HepG2 (cell line): ENCODE results near the gene BRAP. TPM values are rescaled to one million over a fixed set of nuclear protein-coding genes. Genes with fewer than 3 reads are reported as not detected.

Source experiments
- ATAC-seq: fragments of 200-7000 bp; cut with Tn5 transposase; 3 replicates; pipeline ENCODE4 v1.9.1; 2020; ENCODE audit warnings: mild to moderate bottlenecking, moderate library complexity
- BruUV-seq: library from RNA; stranded (reverse); fragments of 400-500 nt; replicated peaks from 2 replicates; lab custom pipeline; 2021; lab: Mats Ljungman, UMichigan
- CTCF ChIA-PET: fragments of 300-600 bp; formaldehyde crosslinking; extraction: SDS; loops from one replicate; lab custom pipeline; 2021; ENCODE audit warnings: low total read pairs, inconsistent platforms, low intra/inter-chr PET ratio; lab: Yijun Ruan, JAX
- POLR2A ChIA-PET: fragments of 350-600 bp; sonication (Branson Sonifier 250); formaldehyde crosslinking; loops from one replicate; lab custom pipeline; 2020; ENCODE audit warnings: antibody characterized with exemption, inconsistent platforms; lab: Yijun Ruan, JAX
- DNase-seq: peaks from one replicate; pipeline ENCODE4 v3.0.0-alpha.2; 2015; ENCODE audit warnings: low spot score
- FAIRE-seq: peaks from 3 replicates; lab custom pipeline; 2011; peaks lifted over from hg19 to GRCh38; lab: Jason Lieb, UNC
- H2AFZ ChIP-seq: one replicate; pipeline ENCODE4 v1.6.1; 2011; ENCODE audit warnings: low read length, inconsistent platforms
- H3K27ac ChIP-seq: fragments of 300-600 bp; 3 replicates; pipeline ENCODE4 v1.8.0; 2011; ENCODE audit warnings: mixed run types, mild to moderate bottlenecking, mixed read lengths, low read length, inconsistent platforms; ENCODE audit not compliant: insufficient read depth; ENCODE audit errors: extremely low read length
- H3K27me3 ChIP-seq, 2 experiments: fragments of 200-600 bp in 1 of 2; 2 replicates in 1 of 2; 3 replicates in 1 of 2; pipeline versions ENCODE4 v1.6.0 to v1.8.0; 2011; ENCODE audit warnings: low read length in 2 of 2, mild to moderate bottlenecking in 2 of 2, moderate library complexity in 2 of 2, inconsistent platforms in 1 of 2; ENCODE audit not compliant: insufficient read depth in 2 of 2, control insufficient read depth in 1 of 2
- H3K36me3 ChIP-seq, 2 experiments: fragments of 200-600 bp in 1 of 2; replicated peaks in 1 of 2; 2 replicates in 1 of 2; 3 replicates in 1 of 2; pipeline versions ENCODE4 v1.5.1 to v1.8.0; 2011; ENCODE audit warnings: low read length in 2 of 2, inconsistent platforms in 1 of 2; ENCODE audit not compliant: insufficient read depth in 2 of 2, control insufficient read depth in 1 of 2
- H3K4me1 ChIP-seq: 2 replicates; pipeline ENCODE4 v1.5.1; 2012; ENCODE audit warnings: low read length, inconsistent platforms; ENCODE audit not compliant: insufficient read depth
- H3K4me2 ChIP-seq: 2 replicates; pipeline ENCODE4 v1.6.0; 2011; ENCODE audit warnings: low read depth, low read length, inconsistent platforms
- H3K4me3 ChIP-seq, 3 experiments: fragments of 200-600 bp in 1 of 3; sonication (generic), shearing (Covaris generic) in 1 of 3; replicated peaks in 1 of 3; 2 replicates each; pipeline ENCODE4 v1.5.1; 2011 to 2016; ENCODE audit warnings: low read length in 3 of 3, inconsistent platforms in 2 of 3, low read depth in 2 of 3, mild to moderate bottlenecking in 2 of 3, control low read depth in 1 of 3, mixed read lengths in 1 of 3; ENCODE audit not compliant: insufficient read depth in 1 of 3
- H3K79me2 ChIP-seq: one replicate; pipeline ENCODE4 v1.6.1; 2011; ENCODE audit warnings: low read length, inconsistent platforms; ENCODE audit not compliant: insufficient read depth
- H3K9ac ChIP-seq: 2 replicates; pipeline ENCODE4 v1.6.0; 2011; ENCODE audit warnings: mild to moderate bottlenecking, low read depth, low read length, inconsistent platforms; ENCODE audit not compliant: insufficient read depth
- H3K9me3 ChIP-seq: 2 replicates; pipeline ENCODE4 v1.5.1; 2012; ENCODE audit warnings: mild to moderate bottlenecking, low read length
- H4K20me1 ChIP-seq: 2 replicates; pipeline ENCODE4 v1.6.0; 2011; ENCODE audit warnings: inconsistent platforms, mild to moderate bottlenecking, low read length, moderate library complexity; ENCODE audit not compliant: insufficient read depth
- HMGXB3 ChIP-seq: sonication (generic); formaldehyde crosslinking; IDR thresholded peaks from 2 replicates; pipeline ENCODE4 v1.4.0; 2020; ENCODE audit warnings: missing genetic modification reagents, borderline replicate concordance
- NFRKB ChIP-seq: fragments of 450-650 bp; IDR thresholded peaks from 2 replicates; pipeline ENCODE4 v1.6.1; 2017
- PHB2 ChIP-seq: fragments of 450-650 bp; IDR thresholded peaks from 2 replicates; pipeline ENCODE4 v1.6.1; 2018; ENCODE audit not compliant: partially characterized antibody
- PRPF4 ChIP-seq: fragments of 200-400 bp; formaldehyde crosslinking; IDR thresholded peaks from 2 replicates; pipeline ENCODE4 v1.6.1; 2016; ENCODE audit warnings: low read length, low read depth; ENCODE audit not compliant: poor library complexity, severe bottlenecking
- RBAK ChIP-seq: sonication (generic); formaldehyde crosslinking; IDR thresholded peaks from 2 replicates; pipeline ENCODE4 v1.5.1; 2020; ENCODE audit warnings: mild to moderate bottlenecking, missing genetic modification reagents
- SNAPC4 ChIP-seq: sonication (generic); formaldehyde crosslinking; IDR thresholded peaks from 2 replicates; pipeline ENCODE4 v1.4.0; 2020; ENCODE audit warnings: mild to moderate bottlenecking, missing genetic modification reagents
- SSRP1 ChIP-seq: IDR thresholded peaks from 2 replicates; pipeline ENCODE4 v1.6.1; 2016; ENCODE audit warnings: control low read depth
- TSC22D2 ChIP-seq: sonication (generic); formaldehyde crosslinking; IDR thresholded peaks from 2 replicates; pipeline ENCODE4 v1.5.1; 2020; ENCODE audit warnings: missing genetic modification reagents, mild to moderate bottlenecking, borderline replicate concordance
- ZBTB44 ChIP-seq: sonication (generic); formaldehyde crosslinking; IDR thresholded peaks from 2 replicates; pipeline ENCODE4 v1.4.0; 2020; ENCODE audit warnings: missing genetic modification reagents
- ZFP90 ChIP-seq: sonication (generic); formaldehyde crosslinking; IDR thresholded peaks from 2 replicates; pipeline ENCODE4 v1.8.0; 2022; ENCODE audit warnings: missing genetic modification reagents, mild to moderate bottlenecking, inconsistent platforms, borderline replicate concordance
- ZNF639 ChIP-seq: conservative IDR thresholded peaks from 2 replicates; pipeline ENCODE4 v1.6.1; 2018; ENCODE audit warnings: missing genetic modification reagents
- WGBS: methylation state at CpG from one replicate; pipeline ENCODE4 v1.1.6; 2017; ENCODE audit warnings: low lambda C conversion rate; 5-methylcytosine and 5-hydroxymethylcytosine counted together
- in situ Hi-C: cut with HindIII; loops from 2 replicates; pipeline ENCODE4 v1.10.0; 2017; ENCODE audit warnings: low pct_unique_long_range_greater_than_20kb; ENCODE audit not compliant: extremely low pct_ligation_motif_present
- intact Hi-C: fragments of 100-400 bp; cut with micrococcal nuclease; formaldehyde crosslinking; loops from one replicate; pipeline ENCODE4 v1.10.0; 2022; ENCODE audit not compliant: unreplicated experiment
- polyA plus RNA-seq, 8 experiments: library from polyadenylated mRNA; depleted of rRNA in 3 of 8; stranded (reverse) in 7 of 8; unstranded in 1 of 8; fragments of >200 nt; fragmentation: Illumina TruSeq in 4 of 8; extraction: Trizol in 4 of 8; gene quantifications; 2 replicates each; pipeline versions ENCODE4 v1.2.1 to v1.2.3, GENCODE V29; 2011 to 2016; ENCODE audit warnings: low read depth in 4 of 8, missing spikeins in 1 of 8, mixed read lengths in 1 of 8; ENCODE audit not compliant: insufficient read depth in 1 of 8
- total RNA-seq, 5 experiments: library from RNA; depleted of rRNA; stranded (reverse); fragments of >200 nt; fragmentation: Illumina TruSeq; extraction: Trizol; gene quantifications; 2 replicates each; pipeline ENCODE4 v1.2.3, GENCODE V29; 2016; ENCODE audit warnings: low read depth in 1 of 5

The BRAP gene
- total and polyA plus RNA-seq, 2 of the 13 experiments (the other 11 are each of a cell fraction or from before 2014, with no cell fraction given) = 8.1 to 15.4 TPM

GRCh38 chr12:111730420-111730819 lies 44.7 kb upstream of the BRAP start (continued):
- TF ChIP-seq TSC22D2 (CRISPR knock-in tag) (no peak), SSRP1 (CRISPR knock-in tag) (no peak)

- H2AFZ ChIP-seq = no peak overlapping the region
- H3K4me1 ChIP-seq = no peaks in the 10 kb centered on the region
- H3K9ac ChIP-seq = no peak overlapping the region
- no peak overlapping the region for H3K4me2 ChIP-seq
- no peak for DNase-seq
- no peaks in the 10 kb centered on the region for H3K9me3 ChIP-seq
- in situ Hi-C loops (no loop called here), intact Hi-C loops (no loop called here)
- ChIA-PET POLR2A (no interaction called here), CTCF (no interaction called here)
- no peaks in the 10 kb centered on the region for H3K79me2 ChIP-seq
- FAIRE-seq = no peak
- no peak overlapping the region for H3K4me3 ChIP-seq
- H3K27ac ChIP-seq = no peak overlapping the region
- BruUV-seq = no TSS peak
- no peaks in the 10 kb centered on the region for H3K27me3 ChIP-seq
- 100% methylated on average over 2 of the region's 2 CpGs for WGBS
- no peaks in the 10 kb centered on the region for H4K20me1 ChIP-seq
- H3K36me3 ChIP-seq = peaks cover 7 to 21% of the 10 kb centered on the region in 2 experiments; a peak in 4 of 5 replicates
- ATAC-seq = no peak
- no peak for TF ChIP-seq PRPF4
- no peak for TF ChIP-seq SNAPC4
- TF ChIP-seq PHB2 = no peak
- no peak for TF ChIP-seq NFRKB
- no peak for TF ChIP-seq ZBTB44 (CRISPR knock-in tag)
- TF ChIP-seq ZFP90 = no peak
- no peak for TF ChIP-seq RBAK (CRISPR knock-in tag)
- TF ChIP-seq HMGXB3 (CRISPR knock-in tag) = no peak
- no peak for TF ChIP-seq ZNF639 (CRISPR knock-in tag)
These were observed 43.0 kb upstream of the BRAP start for GRCh38 chr12:111728795-111729194.
